ENCODE measurements around the gene ALDH16A1. TPM values are rescaled to one million over a fixed set of nuclear protein-coding genes. Genes with fewer than 3 reads are reported as not detected.
A peak's percentile ranks its signal among the peaks of the same experiment; 100 is the strongest.

Gene ALDH16A1
- total and polyA plus RNA-seq, 2 of the 8 experiments (the other 6 are each of a cell fraction or from before 2014, with no cell fraction given) = 30.5 to 34.3 TPM

DNA sequence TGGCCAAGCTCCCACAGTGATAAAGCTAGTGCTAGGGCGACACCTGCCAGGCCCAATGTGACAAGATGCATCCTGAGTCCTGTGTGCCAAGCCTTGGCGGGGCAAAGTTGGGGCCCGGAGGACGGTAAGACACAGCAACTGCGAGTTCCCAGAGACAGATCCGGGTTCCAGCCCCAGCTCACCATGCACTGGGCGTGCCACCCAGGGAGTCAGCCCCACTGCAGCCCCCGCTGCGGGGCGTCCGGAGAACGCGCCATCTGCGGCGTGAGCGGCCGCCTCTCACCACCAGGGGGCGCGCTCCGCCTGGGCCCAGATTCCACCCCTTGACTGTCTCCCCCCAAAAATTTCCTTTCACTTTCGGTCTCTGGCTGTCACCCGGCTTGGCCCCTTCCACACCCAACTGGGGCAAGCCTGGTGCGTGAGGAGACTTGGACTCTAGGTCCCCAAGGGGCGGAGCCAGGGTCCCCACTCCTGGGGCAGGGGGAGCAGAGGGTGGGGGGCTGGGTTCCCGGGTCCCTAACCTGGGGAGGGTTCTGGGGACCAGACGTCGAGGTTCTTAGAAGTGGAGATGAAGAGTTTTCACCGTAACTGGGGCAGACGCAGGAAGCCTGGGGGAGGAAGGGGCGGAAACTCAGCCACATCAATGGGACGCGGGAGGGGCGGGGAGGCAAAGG, 21.0 kb downstream of the ALDH16A1 start, which contains the start of gene FLT3LG (continued):
- TF ChIP-seq PHF8 (conservative IDR thresholded peaks at IDR 0.05; ENCODE audit: low read depth, low read length) = no peak
- no peak for TF ChIP-seq RNF2 (IDR thresholded peaks at IDR 0.05; ENCODE audit: borderline replicate concordance, low read depth, low read length, missing control alignments, poor library complexity, severe bottlenecking)
- TF ChIP-seq EP300 (IDR thresholded peaks at IDR 0.05; ENCODE audit: borderline replicate concordance in 1 of 2, low read depth in 2 of 2, low read length in 2 of 2) = no peak
- TF ChIP-seq TEAD4 (IDR thresholded peaks at IDR 0.05; ENCODE audit: low read depth, low read length) = peak; percentile 73
- TF ChIP-seq, protein P1, sequence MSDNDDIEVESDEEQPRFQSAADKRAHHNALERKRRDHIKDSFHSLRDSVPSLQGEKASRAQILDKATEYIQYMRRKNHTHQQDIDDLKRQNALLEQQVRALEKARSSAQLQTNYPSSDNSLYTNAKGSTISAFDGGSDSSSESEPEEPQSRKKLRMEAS (IDR thresholded peaks at IDR 0.05) = peak; percentile 60; the same call in 1 of the 2 replicates
- TF ChIP-seq, protein P2, sequence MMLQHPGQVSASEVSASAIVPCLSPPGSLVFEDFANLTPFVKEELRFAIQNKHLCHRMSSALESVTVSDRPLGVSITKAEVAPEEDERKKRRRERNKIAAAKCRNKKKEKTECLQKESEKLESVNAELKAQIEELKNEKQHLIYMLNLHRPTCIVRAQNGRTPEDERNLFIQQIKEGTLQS (IDR thresholded peaks at IDR 0.05; ENCODE audit: insufficient read depth, low read depth, low read length) = no peak
- TF ChIP-seq, protein P3, sequence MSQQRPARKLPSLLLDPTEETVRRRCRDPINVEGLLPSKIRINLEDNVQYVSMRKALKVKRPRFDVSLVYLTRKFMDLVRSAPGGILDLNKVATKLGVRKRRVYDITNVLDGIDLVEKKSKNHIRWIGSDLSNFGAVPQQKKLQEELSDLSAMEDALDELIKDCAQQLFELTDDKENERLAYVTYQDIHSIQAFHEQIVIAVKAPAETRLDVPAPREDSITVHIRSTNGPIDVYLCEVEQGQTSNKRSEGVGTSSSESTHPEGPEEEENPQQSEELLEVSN (IDR thresholded peaks at IDR 0.05) = peak; percentile 25; the same call in 1 of the 2 replicates
- TF ChIP-seq CBX8 (IDR thresholded peaks at IDR 0.05; ENCODE audit: borderline replicate concordance, low read depth, low read length) = no peak
- no peak for TF ChIP-seq ZNF274 (IDR thresholded peaks at IDR 0.05; ENCODE audit: borderline replicate concordance, extremely low read depth, low read length)
- TF ChIP-seq TCF12 (IDR thresholded peaks at IDR 0.05; ENCODE audit: low read depth, low read length) = peak; percentile 49; the same call in 1 of the 2 replicates
- no peak for TF ChIP-seq JUN (IDR thresholded peaks at IDR 0.05; ENCODE audit: low read depth, low read length)
- TF ChIP-seq GABPA (IDR thresholded peaks at IDR 0.05; ENCODE audit: borderline replicate concordance, insufficient read depth, low read length) = 0 out of 2 replicates have a peak, but pooled peaks have one; percentile 35
- TF ChIP-seq, protein P4, sequence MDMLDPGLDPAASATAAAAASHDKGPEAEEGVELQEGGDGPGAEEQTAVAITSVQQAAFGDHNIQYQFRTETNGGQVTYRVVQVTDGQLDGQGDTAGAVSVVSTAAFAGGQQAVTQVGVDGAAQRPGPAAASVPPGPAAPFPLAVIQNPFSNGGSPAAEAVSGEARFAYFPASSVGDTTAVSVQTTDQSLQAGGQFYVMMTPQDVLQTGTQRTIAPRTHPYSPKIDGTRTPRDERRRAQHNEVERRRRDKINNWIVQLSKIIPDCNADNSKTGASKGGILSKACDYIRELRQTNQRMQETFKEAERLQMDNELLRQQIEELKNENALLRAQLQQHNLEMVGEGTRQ (IDR thresholded peaks at IDR 0.05; ENCODE audit: low read length) = no peak
- no peak for TF ChIP-seq HDAC6 (IDR thresholded peaks at IDR 0.05; ENCODE audit: low read depth, low read length)
- no peak for TF ChIP-seq EZH2 (IDR thresholded peaks at IDR 0.05; ENCODE audit: low read depth, low read length, severe bottlenecking)
- TF ChIP-seq HDAC2 (IDR thresholded peaks at IDR 0.05; ENCODE audit: borderline replicate concordance in 1 of 2, low read depth in 2 of 2, low read length in 2 of 2) = 0 out of 4 replicates have a peak, but pooled peaks of 1 of the 2 experiments have one; percentile 23
- TF ChIP-seq SIN3A (conservative IDR thresholded peaks at IDR 0.05 in 1 of 2, IDR thresholded peaks at IDR 0.05 in 1 of 2; ENCODE audit: low read depth in 1 of 2, low read length in 2 of 2) = peak; percentile 43 to 74; a peak in 2 of 4 replicates
- TF ChIP-seq CHD1 (IDR thresholded peaks at IDR 0.05; ENCODE audit: low read depth, low read length) = no peak
- TF ChIP-seq KDM4A (IDR thresholded peaks at IDR 0.05; ENCODE audit: low read depth, low read length, severe bottlenecking) = peak; percentile 28

All from H1 (cell line).